Epithelial cell of esophagus (primary cell): ENCODE measurements around the gene NBAS.

Experiments used
- DNase-seq: peaks from one replicate; pipeline ENCODE4 v3.0.0; 2010; ENCODE audit warnings: low read depth
- H3K4me3 ChIP-seq: 2 replicates; pipeline ENCODE4 v1.5.1; 2011; ENCODE audit warnings: mild to moderate bottlenecking, low read length, control low read depth
- TF ChIP-seq, protein P1 (sequence below): IDR thresholded peaks from 2 replicates; pipeline ENCODE4 v1.5.1; 2011; ENCODE audit warnings: low read depth, mild to moderate bottlenecking, low read length, control low read depth, inconsistent platforms; ENCODE audit not compliant: insufficient read depth; ENCODE audit errors: missing control alignments

NBAS gene

GRCh38 chr2:15494877-15495276, 66.3 kb downstream of the NBAS start:
- DNase-seq: no peak
- no peak overlapping the region for H3K4me3 ChIP-seq
- TF ChIP-seq, protein P1, sequence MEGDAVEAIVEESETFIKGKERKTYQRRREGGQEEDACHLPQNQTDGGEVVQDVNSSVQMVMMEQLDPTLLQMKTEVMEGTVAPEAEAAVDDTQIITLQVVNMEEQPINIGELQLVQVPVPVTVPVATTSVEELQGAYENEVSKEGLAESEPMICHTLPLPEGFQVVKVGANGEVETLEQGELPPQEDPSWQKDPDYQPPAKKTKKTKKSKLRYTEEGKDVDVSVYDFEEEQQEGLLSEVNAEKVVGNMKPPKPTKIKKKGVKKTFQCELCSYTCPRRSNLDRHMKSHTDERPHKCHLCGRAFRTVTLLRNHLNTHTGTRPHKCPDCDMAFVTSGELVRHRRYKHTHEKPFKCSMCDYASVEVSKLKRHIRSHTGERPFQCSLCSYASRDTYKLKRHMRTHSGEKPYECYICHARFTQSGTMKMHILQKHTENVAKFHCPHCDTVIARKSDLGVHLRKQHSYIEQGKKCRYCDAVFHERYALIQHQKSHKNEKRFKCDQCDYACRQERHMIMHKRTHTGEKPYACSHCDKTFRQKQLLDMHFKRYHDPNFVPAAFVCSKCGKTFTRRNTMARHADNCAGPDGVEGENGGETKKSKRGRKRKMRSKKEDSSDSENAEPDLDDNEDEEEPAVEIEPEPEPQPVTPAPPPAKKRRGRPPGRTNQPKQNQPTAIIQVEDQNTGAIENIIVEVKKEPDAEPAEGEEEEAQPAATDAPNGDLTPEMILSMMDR: no peak

GRCh38 chr2:15492773-15493325, 68.3 kb downstream of the NBAS start:
- H3K4me3 ChIP-seq: no peak overlapping the region
- no peak for DNase-seq
- TF ChIP-seq, protein P1: no peak

DNA sequence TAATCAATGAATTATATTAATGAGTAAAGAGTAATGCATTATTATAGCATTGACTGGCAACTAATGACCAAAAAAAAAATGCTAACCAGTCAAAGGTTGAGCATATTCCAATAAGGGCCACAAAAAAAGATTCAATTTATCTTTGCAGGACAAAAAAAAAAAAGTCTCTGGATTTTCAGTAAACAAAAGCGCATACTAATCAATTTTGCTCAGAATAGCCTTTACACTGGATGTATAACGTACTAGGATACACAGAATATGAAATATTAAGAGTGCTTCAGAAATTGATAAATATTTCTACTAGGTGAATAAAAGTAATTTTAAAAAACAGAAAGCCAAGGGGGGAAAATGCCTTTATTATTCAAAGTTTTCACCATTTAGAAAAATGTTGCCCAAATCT, 74.4 kb downstream of the NBAS start:
- TF ChIP-seq, protein P1: no peak
- DNase-seq: no peak
- H3K4me3 ChIP-seq: no peak overlapping the region

DNA sequence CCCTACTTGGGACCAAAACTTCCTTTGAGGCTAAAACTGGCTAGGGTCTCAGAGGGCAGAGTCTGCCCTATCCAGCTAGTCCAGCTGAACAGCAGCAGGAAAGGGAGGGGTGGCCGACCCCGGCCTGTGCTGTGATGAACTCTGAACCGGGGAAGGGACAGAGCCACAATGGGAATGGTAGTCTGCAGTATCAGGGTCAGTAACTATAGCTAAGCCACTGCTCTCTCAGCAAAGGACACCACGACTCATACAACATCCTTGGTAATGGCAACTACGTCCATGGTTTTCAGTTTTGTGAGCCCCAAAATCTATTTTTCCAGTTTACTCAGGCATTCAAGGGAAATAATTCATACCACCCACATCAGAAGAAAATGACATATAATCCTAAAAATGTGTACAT, 75.2 kb downstream of the NBAS start:
- DNase-seq: no peak
- TF ChIP-seq, protein P1: no peak
- no peak overlapping the region for H3K4me3 ChIP-seq

DNA sequence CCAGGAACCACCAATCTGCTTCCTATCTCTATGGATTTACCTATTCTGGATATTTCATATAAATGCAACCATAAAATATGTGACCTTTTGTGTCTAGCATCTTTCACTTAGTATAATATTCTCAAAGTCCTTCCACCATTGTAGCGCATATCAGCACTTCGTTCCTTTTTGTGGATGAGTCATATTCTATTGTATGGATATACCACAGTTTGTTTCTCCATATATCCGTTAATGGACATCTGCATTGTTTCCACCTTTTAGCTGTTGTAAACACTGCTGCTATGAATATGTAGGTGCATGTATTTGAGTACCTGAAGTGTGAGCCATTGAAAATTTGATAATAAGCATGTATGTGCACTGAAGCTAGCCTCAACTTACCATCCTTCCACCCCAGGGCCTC, 80.1 kb downstream of the NBAS start:
- no peak for DNase-seq
- TF ChIP-seq, protein P1: no peak
- no peak overlapping the region for H3K4me3 ChIP-seq

- TF ChIP-seq, protein P1: no peak
- no peak overlapping the region for H3K4me3 ChIP-seq
- DNase-seq: no peak
These were observed 80.6 kb downstream of the NBAS start for GRCh38 chr2:15480552-15480951.

- H3K4me3 ChIP-seq: no peak overlapping the region
- no peak for DNase-seq
- TF ChIP-seq, protein P1: no peak
These were observed 88.3 kb downstream of the NBAS start for GRCh38 chr2:15472876-15473275.
